ENCODE measurements around the gene NAA38.

NAA38 gene

GRCh38 chr17:7840441-7840840, 16.9 kb downstream of the NAA38 start:
- Histone ChIP-seq H3K27ac (ENCODE audit: low read length) (peak overlapping the region; percentile 98), H2AFZ (ENCODE audit: low read depth, low read length) (no peak overlapping the region), H4K20me1 (ENCODE audit: insufficient read depth, low read length) (peaks cover 32% of the 10 kb centered on the region), H3K79me2 (ENCODE audit: low read length) (peaks cover 84% of the 10 kb centered on the region), H3K4me3 (ENCODE audit: low read length) (peak overlapping the region; percentile 88), H3K27me3 (ENCODE audit: low read depth, low read length) (no peaks in the 10 kb centered on the region), H3K9me3 (ENCODE audit: insufficient read depth, low read length) (no peaks in the 10 kb centered on the region), H3K4me2 (ENCODE audit: low read length) (peak overlapping the region; percentile 96), H3K9ac (ENCODE audit: low read length) (peak overlapping the region; percentile 99; the same call in 1 of the 2 replicates), H3K4me1 (ENCODE audit: low read length) (peaks cover 43% of the 10 kb centered on the region), H3K36me3 (replicated peaks; ENCODE audit: low read depth, low read length) (peaks cover 5% of the 10 kb centered on the region)
- no peak for TF ChIP-seq EZH2phosphoT487 (IDR thresholded peaks at IDR 0.05; ENCODE audit: low read depth)
- TF ChIP-seq, protein P1, sequence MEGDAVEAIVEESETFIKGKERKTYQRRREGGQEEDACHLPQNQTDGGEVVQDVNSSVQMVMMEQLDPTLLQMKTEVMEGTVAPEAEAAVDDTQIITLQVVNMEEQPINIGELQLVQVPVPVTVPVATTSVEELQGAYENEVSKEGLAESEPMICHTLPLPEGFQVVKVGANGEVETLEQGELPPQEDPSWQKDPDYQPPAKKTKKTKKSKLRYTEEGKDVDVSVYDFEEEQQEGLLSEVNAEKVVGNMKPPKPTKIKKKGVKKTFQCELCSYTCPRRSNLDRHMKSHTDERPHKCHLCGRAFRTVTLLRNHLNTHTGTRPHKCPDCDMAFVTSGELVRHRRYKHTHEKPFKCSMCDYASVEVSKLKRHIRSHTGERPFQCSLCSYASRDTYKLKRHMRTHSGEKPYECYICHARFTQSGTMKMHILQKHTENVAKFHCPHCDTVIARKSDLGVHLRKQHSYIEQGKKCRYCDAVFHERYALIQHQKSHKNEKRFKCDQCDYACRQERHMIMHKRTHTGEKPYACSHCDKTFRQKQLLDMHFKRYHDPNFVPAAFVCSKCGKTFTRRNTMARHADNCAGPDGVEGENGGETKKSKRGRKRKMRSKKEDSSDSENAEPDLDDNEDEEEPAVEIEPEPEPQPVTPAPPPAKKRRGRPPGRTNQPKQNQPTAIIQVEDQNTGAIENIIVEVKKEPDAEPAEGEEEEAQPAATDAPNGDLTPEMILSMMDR (IDR thresholded peaks at IDR 0.05; ENCODE audit: low read depth, low read length), result no peak

- peaks cover 26% of the 10 kb centered on the region for H4K20me1 ChIP-seq (ENCODE audit: insufficient read depth, low read length)
Observed at GRCh38 chr17:7839876-7840261, 17.5 kb downstream of the NAA38 start.

GRCh38 chr17:7839190-7839875, 18.0 kb downstream of the NAA38 start:
- H3K4me3 ChIP-seq (ENCODE audit: low read length), result peak overlapping the region; percentile 51; the same call in 1 of the 2 replicates
- H3K4me2 ChIP-seq (ENCODE audit: low read length), result peak overlapping the region; percentile 51; the same call in 1 of the 2 replicates
- TF ChIP-seq EZH2phosphoT487 (IDR thresholded peaks at IDR 0.05; ENCODE audit: low read depth), result no peak
- TF ChIP-seq, protein P1 (IDR thresholded peaks at IDR 0.05; ENCODE audit: low read depth, low read length), result no peak
- H3K36me3 ChIP-seq (replicated peaks; ENCODE audit: low read depth, low read length), result no peaks in the 10 kb centered on the region
- peaks cover 23% of the 10 kb centered on the region for H4K20me1 ChIP-seq (ENCODE audit: insufficient read depth, low read length)
- peaks cover 72% of the 10 kb centered on the region for H3K79me2 ChIP-seq (ENCODE audit: low read length)
- no peaks in the 10 kb centered on the region for H3K9me3 ChIP-seq (ENCODE audit: insufficient read depth, low read length)
- H3K27ac ChIP-seq (ENCODE audit: low read length), result peak overlapping the region; percentile 52
- H3K9ac ChIP-seq (ENCODE audit: low read length), result peak overlapping the region; percentile 30; the same call in 1 of the 2 replicates
- peaks cover 39% of the 10 kb centered on the region for H3K4me1 ChIP-seq (ENCODE audit: low read length)
- no peaks in the 10 kb centered on the region for H3K27me3 ChIP-seq (ENCODE audit: low read depth, low read length)
- no peak overlapping the region for H2AFZ ChIP-seq (ENCODE audit: low read depth, low read length)

More at GRCh38 chr17:7839876-7840261, 17.5 kb downstream of the NAA38 start:
- Histone ChIP-seq H3K79me2 (ENCODE audit: low read length) (peaks cover 78% of the 10 kb centered on the region), H3K36me3 (replicated peaks; ENCODE audit: low read depth, low read length) (no peaks in the 10 kb centered on the region), H3K27ac (ENCODE audit: low read length) (no peak overlapping the region), H3K27me3 (ENCODE audit: low read depth, low read length) (no peaks in the 10 kb centered on the region), H3K4me3 (ENCODE audit: low read length) (0 out of 2 replicates have a peak overlapping the region, but pooled peaks have one; percentile 88), H3K4me2 (ENCODE audit: low read length) (peak overlapping the region; percentile 96), H3K9me3 (ENCODE audit: insufficient read depth, low read length) (no peaks in the 10 kb centered on the region), H3K4me1 (ENCODE audit: low read length) (peaks cover 39% of the 10 kb centered on the region), H2AFZ (ENCODE audit: low read depth, low read length) (no peak overlapping the region), H3K9ac (ENCODE audit: low read length) (no peak overlapping the region)
- TF ChIP-seq EZH2phosphoT487 (IDR thresholded peaks at IDR 0.05; ENCODE audit: low read depth), result no peak
- TF ChIP-seq, protein P1 (IDR thresholded peaks at IDR 0.05; ENCODE audit: low read depth, low read length), result no peak
